GM04503 (cell line): ENCODE results near the gene GBX1.

Experiments used
- DNase-seq: peaks from one replicate; pipeline ENCODE4 v3.0.0-alpha.2; 2012; ENCODE audit warnings: low read depth

Gene GBX1

GRCh38 chr7:151167197-151167961 lies at the start of gene GBX1:
TSS of gene GBX1 (minus strand) at chr7:151167694. CDS start at chr7:151167548, 146 bp downstream.
- DNase-seq: no peak

- no peak for DNase-seq
Observed at GRCh38 chr7:151215396-151215795, 47.9 kb upstream of the GBX1 start.

GRCh38 chr7:151213826-151214225 lies 46.3 kb upstream of the GBX1 start:
- DNase-seq: no peak

GRCh38 chr7:151212626-151213025 lies 45.1 kb upstream of the GBX1 start:
- no peak for DNase-seq

GRCh38 chr7:151211155-151211772 lies 43.8 kb upstream of the GBX1 start:
- DNase-seq: no peak

- DNase-seq: no peak
Observed at GRCh38 chr7:151210087-151210854, 42.8 kb upstream of the GBX1 start, which contains the start of gene H2BK1. TSS of gene H2BK1 (minus strand) at chr7:151210488. CDS start at chr7:151210318, 170 bp downstream.

- DNase-seq: no peak
Observed at GRCh38 chr7:151209588-151209987, 42.1 kb upstream of the GBX1 start.

- no peak for DNase-seq
Observed at GRCh38 chr7:151208253-151208862, 40.9 kb upstream of the GBX1 start.

GRCh38 chr7:151207804-151208203 lies 40.3 kb upstream of the GBX1 start:
- no peak for DNase-seq

GRCh38 chr7:151207315-151207714 lies 39.8 kb upstream of the GBX1 start:
- DNase-seq: no peak

GRCh38 chr7:151206914-151207313 lies 39.4 kb upstream of the GBX1 start:
- DNase-seq: no peak

GRCh38 chr7:151205730-151206129 lies 38.2 kb upstream of the GBX1 start:
- no peak for DNase-seq

- no peak for DNase-seq
Observed at GRCh38 chr7:151204383-151205032, 37.0 kb upstream of the GBX1 start.

- DNase-seq: no peak
Observed at GRCh38 chr7:151202836-151203235, 35.3 kb upstream of the GBX1 start.

- DNase-seq: no peak
Observed at GRCh38 chr7:151201751-151202150, 34.3 kb upstream of the GBX1 start.

- DNase-seq: no peak
Observed at GRCh38 chr7:151201344-151201743, 33.9 kb upstream of the GBX1 start.

- no peak for DNase-seq
Observed at GRCh38 chr7:151198945-151199848, 31.7 kb upstream of the GBX1 start.

GRCh38 chr7:151197932-151198331 lies 30.4 kb upstream of the GBX1 start:
- no peak for DNase-seq

- DNase-seq: no peak
Observed at GRCh38 chr7:151195616-151196450, 28.3 kb upstream of the GBX1 start.

- no peak for DNase-seq
Observed at GRCh38 chr7:151194188-151194587, 26.7 kb upstream of the GBX1 start.
